SK-N-MC (cell line): Measurements from ENCODE around the gene FBXL3.

ENCODE experiments used
- EZH2 ChIP-seq: fragments of 200-600 bp; sonication (generic); IDR thresholded peaks from one replicate; pipeline ENCODE4 v1.6.1; 2017; ENCODE audit warnings: antibody characterized with exemption
- FOXP2 ChIP-seq: optimal IDR thresholded peaks from 2 replicates; pipeline ENCODE3; 2011; ENCODE audit warnings: mild to moderate bottlenecking, moderate library complexity; ENCODE audit not compliant: insufficient read depth; ENCODE audit errors: extremely low read length, control extremely low read depth
- POLR2AphosphoS5 ChIP-seq: IDR thresholded peaks from 2 replicates; pipeline ENCODE4 v1.6.1; 2012; ENCODE audit warnings: mild to moderate bottlenecking, low read depth, low read length, borderline replicate concordance

GRCh38 chr13:76993021-76993420, 33.9 kb downstream of the FBXL3 start:
- TF ChIP-seq POLR2AphosphoS5 (no peak), EZH2 (no peak), FOXP2 (no peak)
